Inflammatory macrophage treated with lipopolysaccharide for 1 hour (primary cell): ENCODE data around the gene MAPK12.
A peak's percentile ranks its signal among the peaks of the same experiment; 100 is the strongest.

Experiments used
- DNase-seq, 2 donors: peaks; one replicate each; pipeline ENCODE4 v3.0.0-alpha.2; 2020 to 2022

The MAPK12 gene

DNA sequence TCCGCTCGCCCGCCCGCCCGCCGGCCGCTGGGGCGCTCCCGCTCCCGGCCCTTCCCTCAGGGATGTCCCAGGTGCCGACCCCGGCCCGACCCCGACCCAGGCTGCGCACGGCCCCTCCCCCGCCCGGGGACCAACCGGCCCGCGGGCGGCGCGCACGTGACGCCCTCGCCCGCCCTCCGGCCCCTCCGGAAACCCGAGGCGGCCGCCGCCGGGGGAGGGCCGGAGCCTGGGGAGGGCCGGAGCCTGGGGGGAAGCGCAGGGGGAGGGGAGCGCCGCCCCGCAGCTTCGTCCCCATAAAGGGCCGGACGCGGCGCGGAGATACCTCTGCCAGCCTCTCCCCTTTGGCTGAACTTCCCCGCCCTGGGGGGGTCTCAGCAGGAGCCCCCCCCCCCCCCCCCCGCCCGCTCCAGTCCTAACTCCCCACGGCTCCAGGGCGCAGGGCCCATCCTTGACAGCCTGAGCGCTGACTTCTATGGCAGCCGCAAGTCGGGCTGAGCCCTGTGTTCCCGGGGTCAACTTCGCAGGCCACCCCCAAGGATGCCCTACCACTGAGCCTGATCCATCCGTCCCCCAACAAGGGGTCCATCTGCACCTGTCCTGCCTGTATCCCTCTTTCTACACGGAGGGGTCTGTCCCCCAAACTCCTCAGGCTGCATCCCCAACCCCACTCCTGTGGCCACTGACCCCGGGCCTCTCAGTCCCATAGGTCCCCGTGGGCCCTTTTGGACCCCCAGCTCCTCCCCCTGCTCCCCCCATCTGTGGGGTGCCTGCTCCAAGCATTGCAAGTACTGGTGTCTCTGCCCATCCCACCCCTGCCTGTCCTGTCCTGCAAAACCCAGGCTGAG lies at the start of gene MAPK12:
TSS of gene MAPK12 (minus strand) at position 69 of the 845 bp plus-strand sequence. CDS start 174 bp downstream, outside the sequence.
- no peak for DNase-seq

DNA sequence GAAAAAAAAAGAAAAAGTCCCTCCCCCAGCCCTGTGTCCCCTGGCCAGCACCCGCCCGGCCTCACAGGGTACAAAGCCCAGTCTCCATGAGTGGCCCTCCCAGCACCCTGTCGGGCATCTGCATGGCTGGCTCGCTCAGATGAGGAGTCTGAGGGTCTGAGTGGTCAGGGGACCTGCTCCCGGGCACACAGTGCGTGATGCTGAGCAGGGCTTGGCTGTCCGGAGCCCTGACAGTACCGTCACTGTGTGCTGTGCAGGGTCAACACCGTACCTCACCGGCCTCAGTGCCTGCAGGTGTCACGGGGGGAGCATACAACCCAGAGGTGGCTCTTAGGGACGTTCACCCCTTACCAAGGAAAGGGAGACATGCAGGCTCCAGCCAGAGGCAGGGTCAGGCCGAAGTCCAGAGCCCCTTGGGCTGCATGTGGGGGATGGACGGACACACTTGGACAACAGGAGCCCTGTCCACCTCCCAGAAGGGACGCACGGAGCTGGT lies 49.5 kb upstream of the MAPK12 start:
- DNase-seq: no peak

DNA sequence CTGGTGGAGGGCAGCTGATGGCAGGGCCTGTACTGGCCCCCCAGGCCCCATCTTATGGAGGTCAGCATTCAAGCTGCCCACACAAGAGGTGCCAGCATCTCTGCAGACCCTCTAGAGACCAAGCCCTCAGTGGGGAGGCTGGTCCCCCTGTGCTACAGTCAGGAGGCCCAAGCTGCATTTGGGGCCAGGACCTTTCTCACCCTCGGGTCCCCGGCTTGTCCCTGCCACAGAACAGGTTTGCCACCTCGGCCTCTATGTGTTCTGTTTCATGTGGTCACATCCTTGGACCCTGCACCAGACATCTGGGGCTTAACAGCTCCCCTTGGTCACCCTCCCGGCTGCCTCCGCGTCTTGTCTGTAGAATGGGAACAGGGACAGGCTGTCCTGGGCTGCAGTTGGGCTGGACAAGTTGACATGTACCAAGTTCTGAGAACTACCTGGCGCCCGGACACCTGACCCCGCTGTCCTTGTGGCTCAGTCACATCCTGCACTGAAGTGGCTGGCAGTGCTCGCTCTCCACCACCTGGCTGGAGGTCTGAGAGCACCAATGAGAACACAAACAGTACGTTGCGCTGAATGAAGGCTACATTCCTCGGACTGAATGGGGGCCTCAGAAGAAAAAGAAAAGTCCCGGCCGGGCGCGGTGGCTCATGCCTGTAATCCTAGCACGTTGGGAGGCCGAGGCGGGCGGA lies 48.7 kb upstream of the MAPK12 start:
- DNase-seq: no peak

DNA sequence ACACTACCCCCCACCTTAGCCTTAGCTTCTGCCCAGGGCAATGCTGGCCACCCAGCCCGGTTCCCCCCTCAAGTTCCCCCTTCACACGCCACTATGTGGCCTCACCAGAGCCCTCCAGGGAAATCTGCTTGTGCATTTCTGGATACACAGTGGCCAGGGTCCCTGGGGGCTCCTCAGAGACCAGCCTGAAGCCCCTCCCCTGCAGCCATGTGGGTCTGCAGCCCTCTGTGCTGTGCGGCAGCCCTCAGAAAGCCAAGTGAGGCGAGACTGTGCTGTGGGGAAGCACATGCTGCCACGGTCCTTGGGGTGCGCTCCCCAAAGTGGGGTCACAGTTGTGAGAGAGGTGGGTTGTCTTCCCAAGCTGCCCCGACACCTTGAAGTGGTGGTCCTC lies 48.1 kb upstream of the MAPK12 start:
- DNase-seq: no peak

DNA sequence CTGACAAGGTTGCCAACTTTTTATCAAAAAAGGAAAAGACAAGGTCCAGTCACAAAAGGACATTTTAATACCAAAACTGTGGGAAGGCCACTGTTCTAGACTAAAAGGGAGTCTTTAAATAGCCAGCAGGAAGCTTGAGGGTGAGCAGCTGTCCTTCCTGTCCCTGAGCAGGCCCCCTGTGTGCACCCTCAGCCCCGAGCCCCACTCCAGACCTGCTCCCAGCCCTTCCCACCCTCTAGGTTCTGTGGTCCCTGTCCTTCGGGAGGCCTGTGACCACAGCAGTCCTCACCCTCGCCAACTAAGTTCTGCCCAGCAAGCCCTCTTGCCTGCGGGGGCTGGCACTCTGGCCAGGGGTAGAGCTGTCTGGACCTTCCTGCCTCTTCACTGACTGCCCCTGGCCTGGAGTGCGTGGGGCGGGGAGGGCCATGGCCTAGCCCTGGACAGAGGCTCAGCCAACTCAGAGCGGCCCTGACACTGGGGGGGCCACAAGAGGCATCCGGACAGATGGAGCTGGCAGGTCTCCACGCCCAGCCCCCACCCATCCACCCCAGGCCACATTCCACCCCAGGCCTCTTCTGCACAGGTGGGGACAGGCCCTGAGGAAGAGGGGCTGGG lies 47.6 kb upstream of the MAPK12 start:
- no peak for DNase-seq

DNA sequence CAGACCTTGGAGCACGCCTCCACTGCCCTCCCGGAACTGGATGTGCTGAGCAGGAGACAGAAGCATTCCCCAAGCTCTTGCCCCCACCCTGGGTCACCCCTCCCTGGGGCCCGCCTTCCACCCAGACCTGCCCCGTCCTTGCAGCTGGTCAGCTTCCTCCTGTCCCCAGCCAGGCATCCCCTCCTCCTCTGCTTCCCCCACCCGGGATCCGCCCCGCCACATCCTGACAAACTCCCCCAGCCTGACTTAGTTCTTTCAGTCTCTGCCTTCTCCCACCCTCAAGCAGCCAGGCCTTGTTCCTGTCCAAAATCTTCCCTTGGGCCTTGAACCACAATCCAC lies 47.1 kb upstream of the MAPK12 start:
- DNase-seq: peak; percentile 56 to 77

DNA sequence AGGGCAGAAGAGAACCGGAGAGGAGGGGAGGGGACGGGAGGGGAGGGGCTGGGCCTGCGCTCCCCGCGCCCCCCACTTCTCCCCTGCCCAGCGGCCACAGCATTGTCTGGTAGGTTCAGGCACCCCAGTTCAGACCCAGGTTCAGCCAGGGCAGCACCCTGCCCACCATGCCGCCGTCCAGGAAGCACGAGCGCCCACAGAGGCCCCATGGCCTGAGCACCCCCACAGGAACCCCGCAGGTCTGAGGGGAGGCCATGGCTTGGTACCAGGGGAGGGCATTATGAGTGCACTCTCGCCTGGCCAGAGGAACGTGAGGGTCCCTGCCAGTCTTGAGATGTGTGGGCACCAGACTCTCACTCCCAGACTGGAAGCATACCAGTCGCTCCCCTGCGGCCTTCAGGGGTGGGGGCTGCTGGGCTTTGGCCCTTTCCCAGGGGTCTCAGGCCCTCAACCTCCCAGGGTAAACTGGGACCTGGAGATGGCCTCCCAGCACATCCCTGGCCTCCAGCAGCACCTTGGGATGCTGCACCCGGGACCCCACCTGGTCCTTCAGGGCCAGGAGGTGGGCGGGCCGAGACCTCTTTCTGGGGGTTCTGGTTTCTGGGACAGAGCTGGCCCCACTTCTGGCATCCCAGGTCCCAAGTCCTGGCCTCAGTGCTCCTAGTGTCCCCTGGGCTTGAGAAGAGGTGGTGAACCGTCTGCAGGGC lies 46.6 kb upstream of the MAPK12 start:
- DNase-seq: no peak

DNA sequence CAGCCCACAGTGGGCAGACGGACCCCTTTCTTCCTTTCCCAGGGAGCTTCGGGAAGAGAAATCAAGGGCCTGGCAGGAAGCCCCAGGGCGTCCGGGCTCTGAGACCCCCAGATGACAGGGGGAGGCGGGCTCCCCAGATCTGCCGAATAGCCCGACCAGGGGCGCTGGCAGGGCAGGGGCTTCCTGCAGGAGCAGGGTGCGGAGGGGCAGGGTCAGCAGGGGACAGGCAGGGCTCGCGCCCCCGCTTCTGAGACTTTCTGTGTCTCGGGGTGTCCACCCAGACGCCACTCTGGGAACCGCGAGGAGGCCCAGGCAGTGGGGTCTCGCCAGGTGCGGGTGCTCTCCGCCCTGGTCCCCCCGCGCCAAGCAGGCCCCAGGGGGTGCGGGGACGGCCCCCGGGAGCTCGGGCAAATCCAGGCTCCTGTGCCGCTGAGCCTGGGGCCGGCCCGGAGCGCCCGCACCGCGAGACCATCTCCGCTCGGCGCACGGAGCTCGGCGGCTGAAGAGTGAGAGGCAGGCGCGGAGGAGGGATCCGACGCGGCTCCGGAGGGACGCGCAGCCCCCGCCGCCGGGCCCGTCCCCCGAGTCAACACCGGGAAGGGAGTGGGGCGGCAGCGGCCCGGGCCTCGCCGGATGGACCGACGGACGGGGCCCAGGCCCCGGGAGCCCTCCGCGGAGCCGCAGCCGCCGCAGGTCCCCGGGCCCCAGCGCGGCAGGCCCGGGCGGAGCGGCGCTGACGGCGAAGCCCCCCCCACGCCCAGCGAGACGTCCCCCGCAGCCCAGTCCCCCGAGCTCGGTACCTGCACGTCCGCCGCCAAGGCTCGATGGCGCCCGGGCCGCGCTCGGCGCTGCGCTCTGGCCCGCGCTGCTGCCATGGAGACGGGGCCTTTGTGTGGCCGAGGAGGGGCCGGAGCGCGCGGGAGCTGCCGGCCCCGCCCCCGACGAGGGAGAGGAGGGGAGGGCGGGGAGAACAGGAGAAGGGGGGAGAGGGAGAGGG lies 45.6 kb upstream of the MAPK12 start, which contains the start of gene PLXNB2:
TSS of gene PLXNB2 (minus strand) at position 894 of the 997 bp plus-strand sequence. CDS start 17,062 bp downstream, outside the sequence.
- DNase-seq: peak; percentile 54

DNA sequence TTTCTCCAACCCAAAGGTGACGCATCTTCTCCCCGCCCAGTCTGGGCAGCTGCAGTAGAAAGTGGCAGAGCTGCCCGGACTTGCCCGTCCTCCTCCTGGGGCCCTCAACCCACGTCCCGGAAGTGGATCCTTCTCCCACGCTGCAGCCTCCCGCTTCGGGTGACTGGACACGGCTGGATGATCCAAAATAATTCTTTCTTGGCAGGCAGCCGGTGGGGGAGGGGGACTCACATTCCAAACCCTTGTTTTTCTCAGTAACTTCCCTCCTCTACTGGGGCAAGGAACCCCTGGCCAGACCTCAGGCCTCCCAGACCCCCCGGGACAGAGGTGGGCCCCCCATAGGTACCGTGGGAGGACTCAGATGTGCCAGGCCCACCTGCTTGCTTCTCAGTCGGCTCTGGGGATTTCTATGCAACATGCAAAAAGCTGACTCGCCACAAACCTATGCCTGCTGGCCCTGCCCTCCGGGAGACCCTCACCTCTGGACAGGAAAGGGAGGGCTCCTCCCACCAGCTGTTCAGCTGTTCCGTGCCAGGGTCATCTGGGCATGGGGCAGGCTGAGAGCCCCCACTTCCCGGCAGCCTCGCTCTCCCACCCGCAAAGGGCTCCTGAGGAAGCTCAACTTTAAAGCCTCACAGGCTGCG lies 44.6 kb upstream of the MAPK12 start:
- DNase-seq: peak; percentile 90 to 95

DNA sequence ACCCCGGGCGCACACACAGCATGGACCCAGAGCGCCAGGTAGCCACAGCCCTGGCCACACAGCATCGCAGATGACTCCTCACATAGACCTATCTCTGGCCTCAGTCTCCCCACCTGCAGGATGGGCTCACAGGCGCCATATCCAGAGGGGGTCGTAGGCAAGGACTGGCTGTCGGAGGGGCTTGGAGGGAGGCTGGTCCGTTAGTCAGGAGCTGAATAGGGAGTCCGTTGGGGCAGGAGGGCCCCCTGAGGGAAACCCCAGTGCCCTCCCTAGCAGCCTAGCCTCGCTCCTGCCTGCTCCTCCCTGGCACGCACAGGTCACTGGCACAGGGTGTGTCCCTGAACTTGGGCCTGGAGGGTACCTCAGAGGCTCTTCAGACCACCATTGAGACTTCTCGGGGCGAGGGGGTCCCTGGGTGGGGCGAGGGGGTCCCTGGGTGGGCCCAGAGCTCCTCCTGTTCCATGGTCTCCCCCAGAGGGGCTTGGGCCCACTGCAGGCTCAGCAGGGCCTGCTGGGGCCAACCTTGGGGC lies 44.0 kb upstream of the MAPK12 start:
- no peak for DNase-seq

DNA sequence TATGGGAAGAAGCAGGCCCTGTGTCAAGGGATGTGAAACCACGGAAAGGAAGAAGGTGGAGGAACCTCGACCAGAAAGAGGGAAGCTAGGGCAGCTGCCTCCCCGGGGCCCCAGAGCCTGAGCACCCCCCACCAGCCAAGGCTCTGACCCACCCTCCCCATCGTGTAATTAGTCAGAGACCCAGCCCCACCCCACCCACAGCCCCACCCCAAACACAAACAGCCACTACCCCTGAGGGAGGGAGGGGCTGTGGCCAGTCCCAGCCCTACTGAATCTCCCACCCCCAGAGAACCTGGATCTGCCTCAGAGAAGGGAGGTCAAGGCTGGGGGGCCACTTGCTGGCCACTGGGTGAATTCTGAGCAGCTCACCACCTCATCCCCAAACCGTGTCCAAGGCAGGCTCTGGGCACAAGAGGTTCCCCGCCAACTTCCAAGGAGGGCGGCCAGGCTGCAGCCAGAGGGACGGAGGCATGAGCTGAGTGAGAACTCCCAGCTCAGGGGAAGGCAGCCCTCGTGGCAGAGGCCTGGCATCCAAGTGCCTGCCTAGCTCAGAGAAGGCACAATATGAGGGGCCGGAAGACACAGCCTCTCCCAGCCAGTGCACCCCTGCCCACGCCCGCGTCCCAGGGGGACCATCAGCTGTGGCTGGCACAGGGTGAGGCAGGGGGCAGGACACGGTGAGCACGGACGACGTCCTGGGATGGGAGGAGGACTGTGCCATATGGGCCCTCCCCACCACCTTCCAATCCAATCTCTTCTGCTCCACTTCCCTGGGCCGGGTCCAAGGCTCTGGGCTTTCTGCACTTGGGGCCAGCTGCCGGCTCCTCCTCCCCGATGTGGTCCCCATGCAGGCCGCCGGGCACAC lies 43.3 kb upstream of the MAPK12 start:
- peak; percentile 52 to 55 for DNase-seq

DNA sequence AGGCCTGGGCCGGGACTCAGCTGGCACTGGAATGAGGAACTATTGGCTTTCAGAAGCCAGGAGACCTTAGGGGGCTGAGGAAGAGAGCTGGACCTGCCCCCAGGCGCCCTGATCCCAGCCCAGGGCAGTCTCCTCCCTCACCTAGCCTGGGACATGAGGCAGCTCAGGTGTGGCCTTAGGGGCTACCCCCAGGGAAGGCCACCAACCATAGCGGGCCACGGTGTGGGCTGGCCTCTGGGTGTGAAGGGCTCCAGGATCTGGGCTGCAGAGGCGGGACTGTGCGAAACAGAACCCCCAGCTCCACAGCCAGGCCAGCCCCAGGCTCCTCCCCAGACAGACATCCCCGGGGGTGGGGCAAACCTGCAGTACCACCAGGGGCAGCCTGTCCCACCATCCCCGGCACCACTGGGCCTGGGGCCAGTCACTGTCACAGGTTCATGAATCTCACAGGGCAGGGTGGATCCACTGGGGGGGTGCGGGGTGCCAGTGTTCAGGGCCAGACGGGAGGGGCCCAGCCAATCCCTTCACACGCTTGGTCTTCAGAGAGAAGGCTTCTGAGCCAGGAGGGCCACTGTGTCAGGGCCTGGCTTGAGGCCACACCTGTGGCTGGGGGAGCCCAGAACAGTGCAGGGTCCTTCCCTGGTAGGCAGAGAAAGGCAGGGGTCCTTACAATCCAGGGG lies 42.5 kb upstream of the MAPK12 start:
- peak; percentile 57 to 64 for DNase-seq

DNA sequence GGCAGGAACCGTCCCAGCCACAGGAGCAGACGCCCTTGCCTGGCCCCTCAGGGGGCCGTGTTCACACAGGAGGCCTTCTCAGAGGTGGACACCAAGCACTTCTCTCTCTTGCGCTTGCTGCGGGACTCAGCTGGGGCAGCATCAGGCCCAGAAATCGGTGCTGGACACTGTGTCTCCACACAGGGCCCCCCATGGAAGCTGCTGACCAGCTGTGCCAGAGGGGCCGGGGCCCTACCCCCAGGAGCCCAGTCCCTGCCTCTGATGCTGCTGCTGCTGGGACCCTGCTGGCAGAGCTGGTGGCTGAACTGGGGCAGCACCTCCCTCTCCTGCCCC lies 42.0 kb upstream of the MAPK12 start:
- no peak for DNase-seq

DNA sequence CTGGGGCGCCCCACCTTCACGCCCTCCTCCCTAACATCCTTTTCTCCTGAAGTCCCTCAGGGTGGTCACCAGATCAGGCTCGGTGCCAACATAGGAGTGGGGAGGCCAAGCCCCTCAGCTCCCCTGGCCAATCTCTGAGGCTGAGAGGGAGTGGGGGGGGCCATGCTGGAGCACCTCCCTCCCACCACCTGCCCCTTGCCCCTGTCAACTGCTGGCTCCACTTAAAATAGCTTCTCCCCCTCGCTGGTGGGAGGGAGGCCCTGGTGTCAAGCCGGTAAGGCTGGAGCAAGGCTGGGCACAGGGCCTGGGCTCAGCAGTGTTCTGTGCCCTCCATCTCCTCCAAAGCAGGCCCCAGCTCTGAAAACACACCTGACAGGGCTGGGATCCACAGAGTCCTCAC lies 41.1 kb upstream of the MAPK12 start:
- DNase-seq: no peak

DNA sequence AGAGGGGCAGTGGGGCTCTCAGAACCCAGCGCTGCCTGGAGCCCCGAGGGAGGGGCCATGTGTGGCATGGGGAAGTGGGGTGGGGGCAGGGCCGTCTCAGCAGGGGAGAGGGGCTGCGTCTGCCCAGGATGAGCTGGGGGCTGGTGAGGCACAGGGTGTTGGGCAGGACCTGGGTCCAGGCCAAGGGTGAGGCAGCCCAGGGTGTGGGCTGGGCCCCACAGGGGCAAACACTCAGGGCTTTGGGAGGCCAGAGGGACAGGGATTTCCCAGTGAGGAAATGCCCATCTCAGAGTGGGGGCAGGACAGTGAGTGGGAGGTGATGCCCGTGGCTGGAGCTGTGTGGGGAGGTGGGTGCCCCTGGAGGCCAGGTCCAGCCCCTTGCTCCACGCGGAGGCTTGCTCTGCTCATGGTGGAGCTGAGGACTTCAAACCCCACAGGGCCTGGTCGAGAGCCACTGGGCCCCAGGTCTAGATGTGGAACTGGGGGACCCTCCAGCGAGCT lies 40.6 kb upstream of the MAPK12 start:
- peak; percentile 65 to 71 for DNase-seq

DNA sequence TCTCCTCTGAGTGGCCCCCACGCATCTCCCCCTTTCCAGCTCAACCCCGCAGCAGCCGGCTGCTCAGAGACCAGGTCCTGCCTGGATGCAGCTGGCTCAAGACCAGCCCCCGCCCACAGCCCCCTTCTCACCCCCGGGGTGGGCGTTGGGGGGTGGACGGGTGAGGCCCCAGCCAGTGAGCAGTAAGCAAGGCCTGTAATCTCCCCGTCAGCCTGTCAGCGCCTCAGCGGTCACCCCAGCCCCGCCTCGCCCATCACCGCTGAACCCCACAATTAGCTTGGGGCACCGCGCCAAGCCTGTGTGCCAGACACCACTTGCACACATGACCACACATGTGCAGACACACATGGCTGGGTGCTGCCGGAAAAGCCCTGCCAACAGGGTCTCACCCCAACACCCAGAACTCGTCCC lies 40.1 kb upstream of the MAPK12 start:
- no peak for DNase-seq

DNA sequence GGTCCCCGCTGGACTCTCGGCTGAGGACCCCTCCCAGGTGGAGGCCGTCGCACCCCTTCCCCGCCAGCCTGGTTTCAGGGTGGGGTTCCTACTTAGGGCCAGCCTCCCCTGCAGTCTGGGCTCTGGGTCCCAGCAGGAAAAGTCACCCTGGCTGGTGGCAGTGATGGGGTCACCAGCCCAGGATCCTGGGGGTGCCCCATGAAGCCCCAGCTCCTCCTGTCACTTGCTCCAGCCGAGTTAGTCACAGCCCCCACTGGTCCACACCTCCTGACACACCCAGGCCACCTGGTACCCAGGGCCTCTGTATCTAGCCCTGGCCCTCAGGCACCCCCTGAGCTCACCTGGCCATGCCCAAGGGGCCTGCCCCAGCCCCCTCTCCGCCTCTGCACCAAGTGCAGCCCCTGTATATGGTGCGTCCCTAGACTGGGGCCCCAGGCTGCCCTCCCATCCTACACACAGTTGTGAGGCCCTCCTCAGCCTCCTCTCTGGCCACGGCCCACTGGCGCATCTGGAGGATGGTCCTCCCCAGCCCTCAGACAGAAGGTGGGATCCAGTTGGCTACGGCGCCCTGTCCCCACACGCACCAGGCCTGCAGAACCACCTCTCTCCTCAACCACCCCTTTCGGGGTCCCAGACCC lies 39.3 kb upstream of the MAPK12 start:
- DNase-seq: no peak

DNA sequence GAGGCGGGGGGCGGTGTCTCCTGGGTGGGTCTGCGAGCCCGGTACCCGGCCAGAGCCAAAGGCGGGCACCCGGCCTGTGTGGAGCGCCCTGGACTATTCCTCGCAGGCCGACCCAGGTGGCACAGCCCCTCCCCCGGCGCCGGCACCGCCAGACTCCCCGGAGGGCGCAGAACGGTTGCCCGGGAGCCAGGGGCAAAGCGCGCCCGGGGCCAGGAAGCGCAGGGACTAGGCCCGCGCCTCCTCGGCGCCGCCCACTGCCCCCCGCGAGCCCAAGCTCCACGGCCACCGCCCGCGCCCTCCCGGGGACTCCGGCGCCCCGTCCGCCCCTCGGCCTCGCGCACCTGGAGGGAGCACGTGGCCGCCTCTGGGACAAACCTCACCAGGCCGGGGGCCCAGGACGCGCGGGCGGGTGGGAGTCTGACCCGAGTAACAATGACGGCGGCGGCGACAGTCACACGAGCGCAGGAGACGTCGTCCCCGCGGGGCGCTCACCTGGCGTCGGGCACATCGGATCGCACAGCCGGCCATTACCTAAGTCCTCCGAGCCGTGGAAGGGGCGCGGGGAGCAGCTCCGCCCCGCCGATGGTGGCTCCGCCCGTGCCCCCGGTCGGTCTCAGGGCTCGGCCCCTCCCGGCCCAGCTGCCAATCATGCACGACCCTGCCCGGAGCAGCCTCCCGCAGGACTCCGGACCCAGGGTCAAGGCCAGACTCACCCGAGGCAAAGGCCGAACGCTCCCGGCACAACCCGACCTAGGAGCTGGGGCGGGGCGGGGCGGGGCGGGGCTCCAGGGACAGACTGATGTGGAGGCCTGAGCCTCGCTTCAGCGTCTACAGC lies 38.5 kb upstream of the MAPK12 start:
- no peak for DNase-seq
